Measurements from ENCODE around the gene SLC16A10.
"Not testable (repeated sequence)": the region's sequence is repeated elsewhere in the genome, so short reads cannot be mapped to it uniquely, and the experiment has no call there.

The SLC16A10 gene

DNA sequence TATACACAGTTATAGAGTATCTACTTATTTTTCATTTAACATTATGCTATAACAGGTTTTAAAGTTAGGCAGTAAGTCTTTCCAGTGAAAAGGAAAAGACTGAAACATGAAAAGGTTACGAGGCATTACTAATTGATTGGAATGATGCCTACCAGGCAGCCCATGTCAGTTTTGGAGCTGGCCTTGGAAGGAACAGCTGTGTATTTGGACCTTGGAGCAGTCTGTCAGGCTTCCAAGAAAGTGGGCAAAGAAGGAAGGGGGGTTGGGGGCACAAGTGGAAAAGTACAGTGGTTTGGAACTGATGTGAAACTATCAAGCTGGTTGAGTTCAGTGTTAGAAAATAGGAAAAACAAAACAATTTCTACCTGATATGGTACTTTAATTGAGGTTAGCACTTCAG is 41.7 kb downstream of the SLC16A10 start:
- peak in 11 of 56 donors; percentile 1 to 23 (median 3) for DNase-seq

DNA sequence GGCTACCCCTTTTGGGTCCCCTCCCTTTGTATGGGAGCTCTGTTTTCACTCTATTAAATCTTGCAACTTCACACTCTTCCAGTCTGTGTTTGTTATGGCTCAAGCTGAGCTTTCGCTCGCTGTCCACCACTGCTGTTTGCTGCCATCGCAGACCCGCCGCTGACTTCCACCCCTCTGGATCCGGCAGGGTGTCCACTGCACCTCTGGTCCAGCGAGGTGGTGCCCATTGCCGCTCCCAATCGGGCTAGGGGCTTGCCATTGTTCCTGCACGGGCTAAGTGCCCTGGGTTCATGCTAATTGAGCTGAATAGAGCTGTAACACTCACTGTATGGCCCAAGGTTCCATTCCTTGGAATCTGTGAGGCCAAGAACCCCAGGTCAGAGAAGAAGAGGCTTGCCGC is 43.7 kb downstream of the SLC16A10 start:
- not testable (repeated sequence) for DNase-seq

DNA sequence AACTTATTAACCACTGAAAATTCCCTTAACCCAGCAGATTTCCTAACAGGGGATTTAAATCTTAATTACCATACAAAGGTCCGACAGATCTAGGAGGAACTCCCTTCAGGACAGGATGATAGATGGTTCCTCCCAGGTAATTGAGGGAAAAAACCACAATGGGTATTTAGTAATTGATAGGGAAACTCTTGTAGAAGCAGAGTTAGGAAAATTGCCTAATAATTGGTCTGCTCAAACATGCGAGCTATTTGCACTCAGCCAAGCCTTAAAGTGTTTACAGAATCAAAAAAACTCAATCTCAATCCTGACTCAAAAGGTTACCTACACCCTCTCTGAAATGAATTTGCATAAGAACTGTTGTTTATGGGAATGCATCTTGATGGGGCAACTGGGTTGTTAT is 45.4 kb downstream of the SLC16A10 start:
- not testable (repeated sequence) for DNase-seq

GRCh38 chr6:111134236-111134869 is 47.0 kb downstream of the SLC16A10 start:
- not testable (repeated sequence) for DNase-seq

GRCh38 chr6:111137489-111138093 is 50.3 kb downstream of the SLC16A10 start:
- DNase-seq, result not testable (repeated sequence)

DNA sequence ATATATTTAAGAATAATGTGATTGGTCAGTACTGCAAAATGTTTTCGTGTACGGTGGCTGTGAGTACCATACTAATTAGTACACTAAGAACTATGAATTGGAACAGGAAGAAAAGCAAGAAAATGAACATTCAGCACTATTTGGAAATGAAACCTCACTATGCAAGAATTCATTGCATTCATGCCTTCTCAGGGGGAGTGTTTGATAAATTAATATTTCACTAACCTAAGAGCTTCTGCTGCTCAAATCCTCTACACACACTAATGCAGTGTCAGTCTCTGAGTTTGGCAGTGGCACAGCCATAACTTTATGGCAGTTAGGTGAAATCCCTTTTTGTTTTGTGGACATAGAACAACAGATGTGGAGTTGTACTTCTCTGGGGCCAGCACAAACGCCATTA is 60.1 kb downstream of the SLC16A10 start:
- DNase-seq, result no peak

- no peak for DNase-seq
These were observed 60.8 kb downstream of the SLC16A10 start for GRCh38 chr6:111148110-111148509.

GRCh38 chr6:111150577-111150976 is 63.3 kb downstream of the SLC16A10 start:
- DNase-seq, result no peak

- no peak for DNase-seq
These were observed 67.7 kb downstream of the SLC16A10 start for GRCh38 chr6:111154981-111155380.

GRCh38 chr6:111157412-111157811 is 70.1 kb downstream of the SLC16A10 start:
- DNase-seq, result no peak

DNA sequence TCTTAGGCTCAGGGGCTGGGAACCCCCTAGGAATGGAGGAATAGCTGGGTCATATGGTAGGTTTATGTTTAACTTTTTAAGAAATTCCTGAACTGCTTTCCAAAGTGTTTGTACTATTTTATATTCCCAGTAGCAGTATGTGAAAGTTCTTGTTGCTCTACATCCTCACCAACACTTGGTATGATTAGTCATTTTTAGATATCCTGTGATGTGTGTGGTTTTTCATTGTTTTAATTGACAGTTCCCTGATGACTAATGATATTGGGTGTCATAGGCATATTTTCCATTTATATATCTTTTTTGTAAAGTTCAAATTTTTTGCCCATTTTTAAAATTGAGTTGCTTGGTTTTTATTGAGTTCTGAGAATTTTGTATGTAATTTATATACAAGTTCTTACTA is 72.3 kb downstream of the SLC16A10 start:
- no peak for DNase-seq

- no peak for DNase-seq
These were observed 74.3 kb downstream of the SLC16A10 start for GRCh38 chr6:111161650-111162049.

DNA sequence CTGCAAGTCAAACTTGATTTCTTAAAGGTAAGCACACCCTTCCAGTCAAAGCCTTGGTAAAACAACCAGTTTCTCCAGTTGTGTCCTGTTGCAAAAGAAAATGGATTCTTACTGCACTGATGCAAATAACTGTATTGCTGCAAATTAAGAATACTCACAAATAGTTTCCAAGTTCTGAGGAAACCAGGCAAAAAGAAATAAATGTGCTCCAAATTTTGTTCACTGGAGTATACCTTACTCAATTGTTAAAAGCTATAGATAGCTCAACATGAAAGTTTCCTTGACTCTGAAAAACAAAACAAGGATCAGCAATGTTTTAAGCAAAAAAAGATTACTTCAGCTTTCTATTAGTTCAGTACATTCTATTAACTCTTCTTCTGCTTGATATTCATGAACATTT is 75.2 kb downstream of the SLC16A10 start:
- no peak for DNase-seq

DNA sequence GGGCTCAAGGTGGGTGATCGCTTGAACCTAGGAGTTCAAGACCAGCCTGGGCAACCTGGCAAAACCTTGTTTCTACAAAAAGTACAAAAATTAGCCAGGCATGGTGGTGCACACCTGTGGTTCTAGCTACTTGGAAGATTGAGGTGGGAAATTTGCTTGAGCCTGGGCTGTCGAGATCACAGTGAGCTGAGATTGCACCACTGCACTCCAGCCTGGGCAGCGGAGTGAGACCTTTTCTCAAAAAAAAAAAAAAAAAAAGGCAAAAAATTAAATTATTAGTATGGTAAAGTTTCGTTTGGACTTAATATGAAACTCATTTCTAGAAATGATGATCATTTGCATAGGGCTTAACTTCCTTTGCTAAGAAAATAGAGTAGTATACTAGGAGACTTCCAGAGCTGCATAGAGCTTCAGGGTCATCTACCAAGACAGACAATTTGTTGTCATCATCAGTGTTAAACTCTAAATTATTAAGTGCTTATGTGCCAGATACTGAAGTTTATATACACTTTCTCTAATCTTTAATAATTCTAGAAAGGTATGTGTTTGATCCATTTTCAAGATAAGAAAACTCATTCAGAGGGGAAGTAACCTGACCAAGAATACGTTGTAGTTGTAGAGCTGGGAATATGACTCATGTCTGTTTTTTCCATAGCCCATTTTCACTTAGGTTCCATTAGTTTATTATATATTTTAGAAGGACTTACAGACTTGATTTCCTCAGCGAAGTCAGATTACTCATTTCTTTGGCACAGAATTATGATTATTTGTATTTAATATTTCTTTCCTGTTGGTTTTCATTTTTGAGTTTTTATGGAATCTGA is 84.5 kb downstream of the SLC16A10 start:
- DNase-seq, result no peak

GRCh38 chr6:111172563-111172962 is 85.3 kb downstream of the SLC16A10 start:
- DNase-seq, result no peak

- DNase-seq, result peak in 2 of 56 donors; percentile 1 to 5
These were observed 86.0 kb downstream of the SLC16A10 start for GRCh38 chr6:111173341-111173740.

DNA sequence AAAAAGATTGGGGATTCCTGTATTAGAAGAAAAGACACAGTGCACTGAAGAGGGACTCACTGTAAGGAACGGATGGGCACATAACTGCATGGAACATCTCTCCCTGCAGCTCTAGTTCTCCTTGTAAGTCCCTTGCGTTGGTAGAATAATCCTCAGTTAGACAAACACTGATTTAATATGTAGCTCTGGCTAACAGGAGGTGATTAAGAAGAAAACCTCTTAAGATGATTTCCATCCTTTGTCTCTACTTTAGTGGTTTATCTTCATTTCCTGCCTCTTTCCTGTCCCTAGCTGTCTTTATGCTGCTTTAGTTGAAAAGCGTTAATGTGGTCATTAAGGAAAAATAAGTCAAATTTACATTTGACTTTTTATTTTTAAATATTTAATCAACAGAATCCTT is 86.6 kb downstream of the SLC16A10 start:
- DNase-seq, result no peak

- no peak for DNase-seq
These were observed 87.8 kb downstream of the SLC16A10 start for GRCh38 chr6:111175109-111175508.

- no peak for DNase-seq
These were observed 88.9 kb downstream of the SLC16A10 start for GRCh38 chr6:111176038-111176759.

DNA sequence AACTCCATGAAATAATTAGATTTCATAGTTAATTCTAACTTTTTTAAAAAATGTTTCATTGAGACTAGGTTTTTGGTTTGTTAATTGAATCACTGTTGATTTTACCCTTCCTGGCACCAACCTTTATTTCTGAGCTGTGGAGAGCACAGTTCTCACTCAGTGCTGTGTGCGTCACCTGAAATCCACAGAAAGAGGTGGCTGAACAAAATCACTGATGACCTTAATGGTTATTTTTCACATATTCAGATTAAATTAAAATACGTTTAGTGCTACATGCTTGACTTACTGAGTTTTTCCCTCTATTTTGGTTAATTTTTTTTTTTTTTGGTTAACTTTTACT is 89.4 kb downstream of the SLC16A10 start:
- no peak for DNase-seq

DNA sequence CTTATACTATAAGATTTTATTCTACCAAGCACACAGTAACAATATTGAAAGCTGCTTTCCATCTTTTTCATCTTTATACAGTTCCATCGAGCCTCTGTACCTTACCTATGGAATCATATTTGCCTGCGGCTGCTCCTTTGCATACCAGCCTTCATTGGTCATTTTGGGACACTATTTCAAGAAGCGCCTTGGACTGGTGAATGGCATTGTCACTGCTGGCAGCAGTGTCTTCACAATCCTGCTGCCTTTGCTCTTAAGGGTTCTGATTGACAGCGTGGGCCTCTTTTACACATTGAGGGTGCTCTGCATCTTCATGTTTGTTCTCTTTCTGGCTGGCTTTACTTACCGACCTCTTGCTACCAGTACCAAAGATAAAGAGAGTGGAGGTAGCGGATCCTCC is 89.8 kb downstream of the SLC16A10 start:
- no peak for DNase-seq
